ENCODE results near the gene CAPN11.
A peak's percentile ranks its signal among the peaks of the same experiment; 100 is the strongest.
"Not testable (repeated sequence)": the region's sequence is repeated elsewhere in the genome, so short reads cannot be mapped to it uniquely, and the experiment has no call there.

CAPN11 gene

GRCh38 chr6:44132476-44132875 lies 26.1 kb upstream of the CAPN11 start:
- no peak for DNase-seq

GRCh38 chr6:44133003-44133931 lies 25.4 kb upstream of the CAPN11 start:
- DNase-seq = no peak

- no peak for DNase-seq
Measured at GRCh38 chr6:44133981-44134711, 24.5 kb upstream of the CAPN11 start.

DNA sequence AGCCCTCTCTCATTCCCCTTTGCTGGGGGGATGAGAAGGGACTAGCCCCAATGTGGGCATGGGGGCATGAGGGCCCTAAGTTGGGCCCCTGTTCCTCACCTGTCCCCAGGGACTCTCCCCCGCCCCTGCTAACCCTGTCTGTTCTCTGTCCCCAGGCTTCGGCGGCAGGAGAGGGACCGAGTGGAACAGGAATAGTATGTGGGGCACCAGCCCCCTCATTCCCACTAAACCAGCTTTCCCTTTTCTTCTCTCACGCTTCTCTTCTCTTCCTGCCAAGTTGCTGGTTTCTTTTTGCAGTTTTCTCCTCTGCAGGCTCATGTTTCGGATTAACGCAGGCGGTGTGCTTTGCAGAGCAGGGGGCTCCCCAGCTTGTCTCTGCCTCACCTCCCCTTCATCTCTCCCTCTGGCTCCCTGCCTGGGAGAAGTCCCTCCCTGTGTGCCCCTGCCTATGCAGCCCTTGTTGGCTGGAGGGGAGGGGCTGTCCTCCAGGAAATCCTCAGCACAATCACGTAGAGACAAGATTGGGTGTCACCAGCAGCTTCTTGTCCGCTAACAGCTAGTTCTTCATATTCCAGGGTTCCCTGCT lies 23.4 kb upstream of the CAPN11 start:
- DNase-seq = no peak

- no peak for DNase-seq
Measured at GRCh38 chr6:44135875-44136274, 22.7 kb upstream of the CAPN11 start.

GRCh38 chr6:44138717-44139350 lies 19.8 kb upstream of the CAPN11 start:
- no peak for DNase-seq

DNA sequence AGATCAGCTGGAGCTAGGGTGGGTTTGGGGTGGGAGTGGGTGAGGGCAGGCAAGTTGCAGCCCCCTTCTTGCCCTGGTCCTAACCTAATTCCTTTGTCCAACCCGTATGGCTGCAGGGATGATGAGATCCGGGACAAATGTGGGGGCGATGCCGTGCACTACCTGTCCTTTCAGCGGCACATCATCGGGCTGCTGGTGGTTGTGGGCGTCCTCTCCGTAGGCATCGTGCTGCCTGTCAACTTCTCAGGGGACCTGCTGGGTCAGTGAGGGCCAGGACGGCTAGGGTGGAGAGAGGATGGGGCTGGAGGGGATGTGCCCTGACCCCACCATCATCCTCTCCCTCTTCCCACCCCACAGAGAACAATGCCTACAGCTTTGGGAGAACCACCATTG lies 19.3 kb upstream of the CAPN11 start:
- DNase-seq = no peak

DNA sequence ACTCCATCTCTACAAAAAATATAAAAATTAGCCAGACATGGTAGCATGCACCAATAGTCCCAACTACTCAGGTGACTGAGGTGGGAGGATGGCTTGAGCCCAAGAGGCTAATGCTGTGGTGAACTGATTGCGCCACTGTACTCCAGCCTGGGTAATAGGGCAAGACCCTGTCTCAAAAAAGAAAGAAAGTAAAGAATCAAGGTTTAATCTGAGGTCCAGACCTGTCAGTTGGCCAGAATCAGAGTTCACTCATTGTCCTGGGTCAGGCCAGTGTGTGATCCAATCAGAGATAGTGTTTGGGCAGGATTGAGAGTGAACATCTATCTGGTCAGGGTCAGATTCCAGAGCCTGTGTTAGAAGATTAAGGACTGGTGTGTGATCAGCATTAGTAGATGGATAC lies 15.8 kb upstream of the CAPN11 start:
- DNase-seq = no peak

- no peak for DNase-seq
Measured at GRCh38 chr6:44143731-44144130, 14.9 kb upstream of the CAPN11 start.

DNA sequence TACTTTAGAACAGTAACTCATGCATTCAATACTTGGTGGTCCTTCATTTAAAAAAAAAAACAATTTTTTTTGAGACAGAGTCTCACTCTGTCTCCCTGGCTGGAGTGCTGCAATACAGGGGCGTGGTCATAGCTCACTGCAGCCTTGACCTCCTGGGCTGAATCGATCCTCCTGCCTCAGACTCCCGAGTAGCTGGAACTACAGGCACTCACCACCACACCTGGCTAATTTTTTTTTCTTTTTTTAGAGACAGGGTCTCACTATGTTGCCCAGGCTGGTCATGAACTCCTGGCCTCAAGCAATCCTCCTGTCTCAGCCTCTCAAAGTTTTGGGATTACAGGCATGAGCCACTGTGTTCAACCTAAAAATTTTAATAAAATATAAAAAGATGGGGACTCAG lies 14.1 kb upstream of the CAPN11 start:
- not testable (repeated sequence) for DNase-seq

- no peak for DNase-seq
Measured at GRCh38 chr6:44145839-44146238, 12.8 kb upstream of the CAPN11 start.

DNA sequence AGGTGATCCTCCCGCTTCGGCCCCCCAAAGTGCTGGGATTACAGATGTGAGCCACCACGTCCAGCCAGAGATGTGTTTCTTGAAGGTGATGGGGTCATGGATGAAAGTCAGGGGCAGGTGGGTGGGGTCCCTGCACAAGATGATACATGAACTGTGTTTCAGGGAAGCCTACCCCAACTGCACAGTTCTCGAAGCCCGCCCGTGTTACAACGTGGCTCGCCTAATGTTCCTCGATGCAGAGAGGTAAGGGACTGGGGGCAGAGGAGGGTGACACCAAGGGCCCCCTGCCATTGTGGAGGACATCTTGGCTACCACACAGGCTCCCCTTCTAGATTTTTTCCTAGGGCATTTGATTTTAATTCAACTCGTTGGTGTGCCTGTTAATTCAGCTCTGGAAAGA lies 11.9 kb upstream of the CAPN11 start:
- no peak for DNase-seq

DNA sequence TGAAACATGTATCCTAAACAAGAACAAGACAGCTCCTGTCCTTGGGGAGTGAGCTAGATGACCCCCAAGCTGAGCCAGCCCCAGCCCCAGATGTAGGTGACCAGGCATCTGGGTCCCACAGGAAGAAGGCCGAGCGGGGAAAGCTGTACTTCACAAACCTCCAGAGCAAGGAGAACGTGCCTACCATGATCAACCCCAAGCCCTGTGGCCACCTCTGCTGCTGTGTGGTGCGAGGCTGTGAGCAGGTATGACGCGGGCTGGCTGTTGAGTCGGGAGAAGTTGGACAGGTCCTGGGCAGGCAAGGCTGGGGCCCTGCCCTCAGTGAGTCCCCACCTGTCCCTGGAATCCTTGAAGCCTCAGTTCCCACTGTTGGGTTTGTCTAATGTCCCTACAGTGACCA lies 11.4 kb upstream of the CAPN11 start:
- DNase-seq = no peak

GRCh38 chr6:44148306-44148705 lies 10.3 kb upstream of the CAPN11 start:
- no peak for DNase-seq

DNA sequence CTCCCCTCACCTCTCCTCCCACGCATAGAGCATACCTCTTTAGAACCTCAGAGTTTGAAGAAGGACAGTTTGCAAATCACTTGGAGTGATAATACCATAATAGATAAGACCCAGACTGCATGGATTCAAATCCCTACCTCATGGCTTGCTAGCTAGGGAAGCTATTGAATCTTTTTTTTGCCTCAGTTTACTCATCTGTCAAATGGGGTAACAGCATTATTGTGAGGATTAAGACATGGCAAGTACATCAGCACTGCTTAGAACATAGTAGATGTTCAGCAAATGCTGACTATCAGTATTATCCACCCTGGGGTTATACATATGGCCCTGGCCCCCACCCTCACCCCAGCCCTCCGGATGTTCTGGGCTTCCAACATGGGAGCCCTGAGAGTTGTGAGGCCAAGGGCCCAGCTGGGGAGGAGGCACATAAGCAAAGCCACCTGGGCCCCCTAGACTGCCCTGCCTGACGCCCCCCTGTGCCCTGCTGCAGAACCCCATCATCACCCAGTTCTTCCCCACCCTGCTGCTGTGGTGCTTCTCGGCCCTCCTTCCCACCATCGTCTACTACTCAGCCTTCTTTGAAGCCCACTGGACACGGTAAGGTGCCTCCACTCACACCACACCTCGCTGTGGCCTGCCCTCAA lies 9.1 kb upstream of the CAPN11 start:
- DNase-seq = no peak

DNA sequence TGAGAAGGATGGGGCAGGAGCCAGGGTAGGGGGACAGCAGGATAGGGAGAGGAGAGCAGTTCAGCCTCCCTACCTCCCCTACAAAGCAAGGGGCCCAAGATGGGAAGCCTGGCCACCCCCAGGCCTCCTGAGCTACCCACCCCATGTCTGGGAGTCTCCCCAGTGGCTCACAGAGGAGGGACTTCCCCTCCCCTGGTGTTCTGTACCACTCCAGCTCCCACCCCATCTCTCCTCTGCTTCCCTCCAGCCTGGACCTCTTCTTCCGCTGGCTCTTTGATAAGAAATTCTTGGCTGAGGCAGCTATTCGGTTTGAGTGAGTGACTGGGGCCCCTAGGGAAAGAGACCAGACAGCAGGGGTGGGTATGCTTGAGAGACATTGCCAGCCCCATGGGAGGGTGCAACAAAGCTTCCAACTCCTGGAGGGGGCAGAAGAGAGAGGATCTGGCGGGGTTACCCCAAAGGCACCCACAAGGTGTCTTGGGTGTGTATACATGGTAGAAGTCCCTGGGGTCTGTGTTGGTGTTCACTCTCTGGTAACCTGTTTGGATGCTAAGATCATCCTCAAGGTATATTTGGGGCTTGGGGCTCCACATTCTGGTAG lies 8.2 kb upstream of the CAPN11 start:
- DNase-seq = no peak

- DNase-seq = peak; percentile 71
Measured at GRCh38 chr6:44151348-44152108, 7.1 kb upstream of the CAPN11 start.

- no peak for DNase-seq
Measured at GRCh38 chr6:44152109-44152461, 6.5 kb upstream of the CAPN11 start.

GRCh38 chr6:44152533-44152932 lies 6.1 kb upstream of the CAPN11 start:
- no peak for DNase-seq

GRCh38 chr6:44154067-44154466 lies 4.6 kb upstream of the CAPN11 start:
- no peak for DNase-seq

GRCh38 chr6:44156494-44157151 lies 2.0 kb upstream of the CAPN11 start:
- no peak for DNase-seq
